ENCODE data around the gene NPM3. TPM values are rescaled to one million over a fixed set of nuclear protein-coding genes. Genes with fewer than 3 reads are reported as not detected.
A peak's percentile ranks its signal among the peaks of the same experiment; 100 is the strongest.

Gene NPM3
- total RNA-seq, 1 donor from 2014 or later, result 18.0 TPM

DNA sequence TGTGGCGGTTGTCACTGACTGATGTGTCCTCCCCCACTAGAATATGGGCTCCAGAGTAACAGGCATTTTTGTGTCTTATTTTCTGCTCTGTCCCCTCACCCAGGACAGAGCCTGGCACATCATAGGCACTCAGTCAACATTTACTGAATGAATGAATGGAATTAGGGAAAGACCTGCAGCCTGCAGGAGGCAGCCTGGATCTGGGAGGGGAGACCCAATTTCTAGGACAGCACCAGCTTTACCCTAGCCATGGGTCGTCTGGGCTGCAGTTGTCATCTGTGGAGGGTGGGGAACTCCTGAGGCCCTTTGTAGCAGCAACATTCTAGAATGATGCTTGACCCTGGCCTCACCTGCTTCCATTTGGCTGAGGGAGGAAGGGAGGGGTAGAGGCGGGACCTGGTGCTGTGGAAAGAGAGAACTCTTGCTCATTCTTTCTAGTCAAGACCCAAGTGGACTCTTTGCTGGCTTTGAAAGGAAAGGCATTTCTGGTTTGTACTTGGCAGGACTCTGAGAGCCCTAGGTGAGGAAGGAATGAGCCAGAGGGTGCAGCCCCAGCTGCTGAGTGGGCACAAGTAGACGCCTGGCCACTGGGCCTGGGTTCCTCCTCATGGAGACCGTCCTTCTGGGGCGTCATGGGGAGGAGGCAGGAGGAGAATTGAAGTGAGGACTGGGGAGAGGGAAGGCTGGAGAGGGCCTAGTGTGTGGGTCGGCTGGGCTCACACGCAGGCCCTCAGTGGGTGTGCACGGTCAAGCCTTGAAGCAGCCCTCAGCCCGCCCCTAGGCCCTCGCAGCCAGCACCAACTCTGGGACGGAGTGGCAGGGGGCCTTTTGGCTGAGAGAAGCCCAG, 16.3 kb downstream of the NPM3 start:
- DNase-seq, result peak; percentile 64
- H3K36me3 ChIP-seq, result no peaks in the 10 kb centered on the region
- no peaks in the 10 kb centered on the region for H3K4me1 ChIP-seq
- intact Hi-C loops (cut with DNase I), result no loop called here
- no peaks in the 10 kb centered on the region for H3K9me3 ChIP-seq
- TF ChIP-seq, protein P1, sequence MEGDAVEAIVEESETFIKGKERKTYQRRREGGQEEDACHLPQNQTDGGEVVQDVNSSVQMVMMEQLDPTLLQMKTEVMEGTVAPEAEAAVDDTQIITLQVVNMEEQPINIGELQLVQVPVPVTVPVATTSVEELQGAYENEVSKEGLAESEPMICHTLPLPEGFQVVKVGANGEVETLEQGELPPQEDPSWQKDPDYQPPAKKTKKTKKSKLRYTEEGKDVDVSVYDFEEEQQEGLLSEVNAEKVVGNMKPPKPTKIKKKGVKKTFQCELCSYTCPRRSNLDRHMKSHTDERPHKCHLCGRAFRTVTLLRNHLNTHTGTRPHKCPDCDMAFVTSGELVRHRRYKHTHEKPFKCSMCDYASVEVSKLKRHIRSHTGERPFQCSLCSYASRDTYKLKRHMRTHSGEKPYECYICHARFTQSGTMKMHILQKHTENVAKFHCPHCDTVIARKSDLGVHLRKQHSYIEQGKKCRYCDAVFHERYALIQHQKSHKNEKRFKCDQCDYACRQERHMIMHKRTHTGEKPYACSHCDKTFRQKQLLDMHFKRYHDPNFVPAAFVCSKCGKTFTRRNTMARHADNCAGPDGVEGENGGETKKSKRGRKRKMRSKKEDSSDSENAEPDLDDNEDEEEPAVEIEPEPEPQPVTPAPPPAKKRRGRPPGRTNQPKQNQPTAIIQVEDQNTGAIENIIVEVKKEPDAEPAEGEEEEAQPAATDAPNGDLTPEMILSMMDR (IDR thresholded peaks at IDR 0.05), result no peak
- no peak overlapping the region for H3K27ac ChIP-seq
- H3K27me3 ChIP-seq, result peaks cover 27% of the 10 kb centered on the region
- ATAC-seq, result peak; percentile 34
- H3K4me3 ChIP-seq, result no peak overlapping the region

DNA sequence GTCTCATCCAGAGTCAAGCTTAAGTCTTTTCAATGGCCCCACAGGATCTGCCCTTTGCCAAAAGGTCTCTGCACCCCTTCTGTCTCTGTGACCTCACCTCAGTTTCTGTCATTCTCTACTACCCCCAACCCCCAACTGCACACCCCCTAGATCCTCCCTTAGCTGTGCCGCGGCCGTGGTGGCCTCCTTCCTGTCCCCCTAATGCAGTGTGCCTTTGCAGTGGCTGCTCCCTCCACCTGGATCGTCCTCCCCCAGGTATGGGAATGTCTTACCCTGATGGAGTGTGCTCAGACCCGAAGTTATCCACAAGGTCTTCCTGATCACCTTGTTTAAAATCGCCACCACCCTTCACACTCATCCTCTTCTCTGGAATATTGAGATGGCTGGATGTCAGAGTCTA, 16.9 kb downstream of the NPM3 start:
- Histone ChIP-seq H3K4me1 (no peaks in the 10 kb centered on the region), H3K36me3 (no peaks in the 10 kb centered on the region), H3K4me3 (no peak overlapping the region), H3K27ac (no peak overlapping the region), H3K27me3 (peaks cover 22% of the 10 kb centered on the region), H3K9me3 (no peaks in the 10 kb centered on the region)
- no peak for ATAC-seq
- DNase-seq, result no peak
- TF ChIP-seq, protein P1 (IDR thresholded peaks at IDR 0.05), result no peak
- intact Hi-C loops (cut with DNase I), result no loop called here

DNA sequence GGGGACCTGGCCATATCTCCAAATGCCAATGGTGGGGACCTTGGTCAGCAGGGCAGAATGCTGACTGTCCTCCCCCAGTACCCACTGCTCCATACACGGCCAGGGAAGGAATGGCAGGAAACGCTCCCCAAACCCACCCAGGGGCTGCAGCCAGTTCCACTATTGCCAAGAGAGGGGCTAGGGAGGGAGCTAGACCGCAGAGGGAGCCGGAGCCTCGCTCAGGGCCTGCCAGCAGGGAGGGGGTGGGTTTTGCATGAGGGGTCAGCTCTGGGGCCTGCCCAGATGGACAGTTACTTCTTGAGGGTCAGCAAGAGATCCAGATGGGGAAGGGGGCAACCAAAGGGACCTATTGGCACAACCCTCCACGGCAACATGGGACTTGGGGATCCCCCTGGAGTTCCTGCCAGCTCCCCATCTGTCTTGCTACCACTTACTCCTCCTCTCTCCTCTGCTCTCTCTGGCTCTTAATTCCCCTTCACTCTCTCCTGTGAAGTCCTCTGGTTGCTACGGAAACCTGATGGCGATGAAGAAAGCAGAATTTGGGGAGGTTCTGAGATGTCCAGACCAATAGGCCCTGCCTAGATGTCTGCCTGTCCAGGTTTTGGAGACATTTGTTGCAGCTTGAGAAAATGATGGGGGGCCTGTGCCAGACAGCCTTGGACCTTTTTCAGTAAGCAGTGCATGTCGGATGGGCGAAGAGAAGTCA, 20.0 kb downstream of the NPM3 start:
- Histone ChIP-seq H3K36me3 (no peaks in the 10 kb centered on the region), H3K27ac (no peak overlapping the region), H3K4me3 (no peak overlapping the region), H3K9me3 (no peaks in the 10 kb centered on the region), H3K4me1 (no peaks in the 10 kb centered on the region), H3K27me3 (peaks cover 1% of the 10 kb centered on the region)
- intact Hi-C loops (cut with DNase I), result no loop called here
- TF ChIP-seq, protein P1 (IDR thresholded peaks at IDR 0.05), result no peak
- DNase-seq, result no peak
- no peak for ATAC-seq

DNA sequence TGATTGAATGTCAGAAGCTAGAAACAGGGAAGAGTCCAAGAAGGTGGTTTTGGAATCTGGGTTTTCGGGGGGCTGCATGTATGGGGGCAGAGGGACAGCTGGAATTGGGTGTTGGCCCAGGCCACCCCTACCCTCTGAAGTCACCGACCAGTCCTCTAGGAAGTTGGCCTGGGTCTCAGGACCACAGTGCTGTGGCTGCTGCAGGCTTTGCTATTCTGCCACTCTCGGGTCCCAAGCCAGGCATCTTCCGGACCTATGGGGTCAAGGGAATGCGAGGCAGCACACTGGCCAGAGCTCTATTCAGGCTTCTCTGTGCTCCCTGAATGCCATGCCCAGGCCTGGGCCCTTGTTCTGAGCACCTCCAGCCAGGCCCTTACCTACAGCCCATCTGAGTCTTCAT, 20.5 kb downstream of the NPM3 start:
- ATAC-seq (no peak), DNase-seq (peak; percentile 46)
- Histone ChIP-seq H3K9me3 (no peaks in the 10 kb centered on the region), H3K4me3 (no peak overlapping the region), H3K36me3 (no peaks in the 10 kb centered on the region), H3K4me1 (no peaks in the 10 kb centered on the region), H3K27me3 (no peaks in the 10 kb centered on the region), H3K27ac (no peak overlapping the region)
- intact Hi-C loops (cut with DNase I), result no loop called here
- TF ChIP-seq, protein P1 (IDR thresholded peaks at IDR 0.05), result no peak

DNA sequence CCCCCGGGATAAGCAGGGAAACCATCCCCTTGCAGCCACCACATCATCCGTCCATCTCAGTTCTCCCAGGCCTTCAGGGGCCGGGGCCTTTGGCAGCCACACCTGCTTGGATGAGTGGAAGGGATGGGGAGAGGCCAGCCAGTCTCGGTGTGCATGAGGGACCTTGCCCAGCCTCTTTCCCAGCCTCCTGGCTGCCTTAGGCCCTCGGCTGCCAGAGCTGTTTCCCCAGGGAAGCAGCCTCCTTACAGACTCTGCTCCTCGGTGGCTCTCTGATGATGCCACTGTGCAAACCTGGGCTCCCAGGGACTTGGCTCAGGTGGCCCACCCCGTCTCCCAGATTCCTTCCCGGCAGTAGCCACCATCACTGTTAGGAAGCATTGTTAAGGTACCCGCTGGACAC, 22.0 kb downstream of the NPM3 start:
- H3K27ac ChIP-seq, result no peak overlapping the region
- H3K4me3 ChIP-seq, result no peak overlapping the region
- DNase-seq (peak; percentile 47), ATAC-seq (no peak)
- TF ChIP-seq, protein P1 (IDR thresholded peaks at IDR 0.05), result no peak
- no peaks in the 10 kb centered on the region for H3K4me1 ChIP-seq
- H3K27me3 ChIP-seq, result no peaks in the 10 kb centered on the region
- intact Hi-C loops (cut with DNase I), result no loop called here
- no peaks in the 10 kb centered on the region for H3K36me3 ChIP-seq
- no peaks in the 10 kb centered on the region for H3K9me3 ChIP-seq
